Inflammatory macrophage (primary cell): ENCODE results near the gene STAMBPL1.
A peak's percentile ranks its signal among the peaks of the same experiment; 100 is the strongest.

ENCODE experiments used
- DNase-seq, 2 donors: peaks; one replicate each; pipeline ENCODE4 v3.0.0-alpha.2; 2020 to 2022

Gene STAMBPL1

GRCh38 chr10:88893611-88894010 lies 13.6 kb downstream of the STAMBPL1 start:
- DNase-seq = peak in 1 of 2 donors; percentile 1

- DNase-seq = peak in 1 of 2 donors; percentile 1
Measured at GRCh38 chr10:88895250-88895649, 15.2 kb downstream of the STAMBPL1 start.

DNA sequence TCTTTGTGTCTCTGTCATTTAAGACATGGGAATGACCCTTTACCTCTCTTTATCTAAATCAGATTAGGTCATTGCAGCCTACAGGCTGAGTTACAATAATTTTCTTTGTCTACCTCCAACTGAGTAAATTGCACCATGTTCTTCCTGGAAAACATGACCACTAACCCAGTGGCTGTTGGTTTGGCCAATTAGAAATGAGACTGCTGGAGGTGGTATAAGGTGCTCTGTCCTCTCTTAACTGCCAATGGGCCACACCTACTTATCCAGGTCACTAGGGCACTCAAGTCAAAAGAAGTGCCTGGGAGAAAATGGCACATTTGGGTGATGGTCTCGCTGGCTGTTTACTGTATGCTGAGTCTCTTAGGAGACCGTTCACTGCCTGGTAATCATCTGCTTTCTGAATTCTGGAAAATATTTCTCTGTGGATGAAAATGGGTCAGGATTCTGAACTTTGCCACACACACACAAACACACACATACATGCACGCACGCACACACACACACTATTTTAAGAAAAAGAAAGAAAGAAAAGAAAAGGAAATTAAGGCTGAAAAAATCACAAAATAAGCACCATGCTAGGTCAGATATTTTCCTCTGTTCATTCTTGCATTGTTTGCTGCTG lies 16.4 kb downstream of the STAMBPL1 start:
- no peak for DNase-seq

- no peak for DNase-seq
Measured at GRCh38 chr10:88896994-88897853, 17.2 kb downstream of the STAMBPL1 start.

GRCh38 chr10:88898727-88899126 lies 18.7 kb downstream of the STAMBPL1 start:
- DNase-seq = no peak

DNA sequence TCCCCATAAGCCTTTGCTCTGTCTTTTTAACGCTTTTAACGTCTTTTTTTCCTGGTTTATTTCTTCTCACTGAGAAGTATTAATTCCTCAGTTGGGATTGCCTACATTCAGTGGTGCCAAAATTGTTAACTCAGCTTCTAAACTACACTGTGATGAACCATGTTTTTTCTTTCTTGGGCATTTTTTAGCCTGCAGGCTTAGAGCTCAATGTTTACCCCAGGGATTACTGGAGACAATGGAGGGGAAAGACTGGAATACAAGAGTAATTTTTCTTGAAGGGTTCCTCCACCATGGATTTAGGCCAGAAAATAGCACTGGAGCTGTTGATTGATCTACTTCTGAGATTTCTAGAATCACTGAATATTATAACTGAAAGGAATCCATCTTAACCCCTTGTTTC lies 19.8 kb downstream of the STAMBPL1 start:
- DNase-seq = no peak

- DNase-seq = peak; percentile 61 to 93
Measured at GRCh38 chr10:88901206-88901983, 21.4 kb downstream of the STAMBPL1 start.

- no peak for DNase-seq
Measured at GRCh38 chr10:88901984-88902789, 22.1 kb downstream of the STAMBPL1 start.

GRCh38 chr10:88903715-88904114 lies 23.7 kb downstream of the STAMBPL1 start:
- no peak for DNase-seq

- DNase-seq = no peak
Measured at GRCh38 chr10:88906921-88907320, 26.9 kb downstream of the STAMBPL1 start.

GRCh38 chr10:88908194-88908593 lies 28.1 kb downstream of the STAMBPL1 start:
- no peak for DNase-seq

GRCh38 chr10:88911116-88911515 lies 31.1 kb downstream of the STAMBPL1 start:
- no peak for DNase-seq

- DNase-seq = no peak
Measured at GRCh38 chr10:88911851-88912250, 31.8 kb downstream of the STAMBPL1 start.

DNA sequence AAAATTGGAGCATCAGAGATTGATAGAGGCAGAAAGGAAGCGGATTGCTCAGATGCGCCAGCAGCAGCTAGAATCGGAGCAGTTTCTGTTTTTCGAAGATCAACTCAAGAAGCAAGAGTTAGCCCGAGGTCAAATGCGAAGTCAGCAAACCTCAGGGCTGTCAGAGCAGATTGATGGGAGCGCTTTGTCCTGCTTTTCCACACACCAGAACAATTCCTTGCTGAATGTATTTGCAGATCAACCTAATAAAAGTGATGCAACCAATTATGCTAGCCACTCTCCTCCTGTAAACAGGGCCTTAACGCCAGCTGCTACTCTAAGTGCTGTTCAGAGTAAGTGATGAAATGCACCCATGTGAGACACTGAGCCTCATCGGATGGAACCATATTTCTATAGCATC lies 33.1 kb downstream of the STAMBPL1 start:
- no peak for DNase-seq

DNA sequence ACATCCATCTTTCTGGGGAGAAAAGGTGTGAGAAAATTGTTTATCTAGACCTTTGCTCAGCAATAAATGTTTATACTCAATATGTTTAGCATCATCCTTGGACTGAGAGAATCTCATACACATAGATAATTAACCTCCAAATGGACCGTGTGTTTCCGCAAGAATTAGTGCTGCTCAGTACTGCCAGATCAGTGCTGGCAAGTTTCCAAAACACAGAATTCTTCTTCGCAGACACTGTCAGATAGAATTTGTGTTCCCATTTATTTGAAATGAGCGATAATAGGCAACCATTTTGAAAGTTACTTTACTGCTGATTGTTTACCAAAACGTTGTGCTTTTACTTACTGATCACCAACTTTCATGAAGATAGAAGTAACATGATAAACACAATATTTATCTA lies 33.7 kb downstream of the STAMBPL1 start:
- no peak for DNase-seq

- no peak for DNase-seq
Measured at GRCh38 chr10:88915781-88916180, 35.7 kb downstream of the STAMBPL1 start.

- DNase-seq = peak in 1 of 2 donors; percentile 14
Measured at GRCh38 chr10:88916231-88916630, 36.2 kb downstream of the STAMBPL1 start.

DNA sequence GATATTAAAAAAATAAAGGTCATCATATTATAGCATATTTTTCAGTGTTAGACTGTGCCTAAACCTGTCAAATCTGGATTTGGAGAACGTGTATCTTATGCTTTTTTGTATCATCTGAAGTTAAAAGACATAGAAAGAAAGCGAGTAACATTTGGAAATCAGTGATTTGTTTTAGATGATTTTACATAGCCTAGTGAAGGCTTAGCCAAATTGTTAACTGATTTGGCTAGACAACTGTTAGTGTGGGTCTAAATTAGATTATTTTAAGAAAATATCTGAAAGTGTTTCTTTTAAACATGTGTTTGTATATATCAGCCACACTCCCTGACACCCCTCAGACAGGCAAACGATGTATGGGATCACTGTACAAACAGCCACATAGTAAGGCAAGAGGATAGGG lies 36.9 kb downstream of the STAMBPL1 start:
- DNase-seq = no peak

DNA sequence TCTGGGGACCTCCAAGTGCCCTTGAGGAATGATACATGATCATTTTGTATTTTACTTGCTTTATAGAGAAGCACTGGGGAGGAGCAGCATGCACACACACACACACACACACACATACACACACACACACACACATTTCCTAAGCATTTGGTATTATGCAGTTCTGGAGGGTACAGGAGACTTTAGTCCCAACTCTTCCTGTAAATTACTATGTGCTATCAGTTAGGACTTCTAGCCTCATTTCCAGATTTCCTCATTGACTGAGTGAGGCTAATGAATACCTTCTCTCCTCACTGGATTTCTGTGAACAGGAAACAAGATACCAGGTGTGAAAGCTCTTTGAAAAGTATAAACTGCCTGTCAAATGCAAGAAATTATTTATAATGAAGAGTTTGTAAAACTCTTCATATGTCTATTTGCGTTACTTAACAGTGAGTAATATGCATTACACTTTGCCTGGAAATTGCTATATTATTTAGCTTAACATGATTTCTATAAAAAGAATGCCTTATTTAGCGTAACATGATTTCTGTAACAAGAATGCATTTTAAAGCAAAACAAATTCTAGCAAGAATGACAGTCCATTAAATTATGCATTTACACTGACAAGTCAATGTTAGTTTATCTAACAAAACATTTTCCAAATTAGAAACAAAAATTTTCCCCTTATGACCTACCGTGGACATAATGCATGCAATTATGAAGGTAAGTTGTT lies 38.3 kb downstream of the STAMBPL1 start:
- DNase-seq = no peak

DNA sequence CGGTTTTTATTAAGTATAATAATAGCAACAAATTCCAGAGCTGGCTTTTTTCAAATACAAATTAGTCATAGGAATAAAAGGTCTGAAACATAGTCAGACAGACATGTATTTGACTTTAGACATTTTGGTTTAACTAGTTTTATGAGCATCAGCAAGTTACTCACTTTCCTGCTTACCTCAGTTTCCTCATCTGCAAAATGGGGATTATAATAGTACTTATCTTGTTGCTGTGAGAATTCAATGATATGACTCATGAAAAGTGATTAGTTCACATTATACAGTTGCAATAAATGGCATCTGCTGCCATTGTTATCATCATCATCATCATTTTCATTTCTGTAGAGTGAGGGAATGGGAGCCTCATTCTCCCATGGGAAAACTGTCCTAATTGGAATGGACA lies 39.0 kb downstream of the STAMBPL1 start:
- DNase-seq = no peak

GRCh38 chr10:88920198-88920597 lies 40.2 kb downstream of the STAMBPL1 start:
- no peak for DNase-seq
